ENCODE results near the gene STARD8.

The STARD8 gene

DNA sequence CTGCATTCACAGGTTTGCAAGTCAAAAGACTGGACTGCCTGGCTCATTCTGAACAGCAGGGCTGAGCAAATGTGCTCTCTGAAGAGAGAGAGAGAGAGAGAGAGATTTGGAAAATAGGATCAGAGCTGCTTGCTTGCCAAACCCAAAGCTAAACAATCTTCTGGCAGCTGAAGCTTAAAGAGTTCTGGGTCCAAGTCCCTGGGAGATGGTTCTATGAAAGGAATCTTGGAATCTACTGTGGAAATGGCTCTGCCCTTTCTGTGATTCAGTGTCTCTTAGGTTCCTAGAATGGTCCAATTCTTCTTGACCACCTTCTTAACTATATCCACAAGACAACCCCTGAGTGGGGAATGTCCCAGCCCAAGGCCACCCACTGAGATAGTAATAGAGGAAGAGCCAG is 115.3 kb downstream of the STARD8 start:
- Histone ChIP-seq H3K4me3 (ENCODE audit: low read depth, low read length) (no peak overlapping the region), H3K9me3 (ENCODE audit: control insufficient read depth, insufficient read depth, low read length) (no peaks in the 10 kb centered on the region), H3K27me3 (ENCODE audit: control insufficient read depth, insufficient read depth, low read length) (no peaks in the 10 kb centered on the region), H3K4me1 (ENCODE audit: control insufficient read depth, insufficient read depth, low read length) (no peaks in the 10 kb centered on the region), H3K9ac (ENCODE audit: low read depth, low read length) (no peak overlapping the region), H3K36me3 (ENCODE audit: control insufficient read depth, insufficient read depth, low read length) (no peaks in the 10 kb centered on the region)

DNA sequence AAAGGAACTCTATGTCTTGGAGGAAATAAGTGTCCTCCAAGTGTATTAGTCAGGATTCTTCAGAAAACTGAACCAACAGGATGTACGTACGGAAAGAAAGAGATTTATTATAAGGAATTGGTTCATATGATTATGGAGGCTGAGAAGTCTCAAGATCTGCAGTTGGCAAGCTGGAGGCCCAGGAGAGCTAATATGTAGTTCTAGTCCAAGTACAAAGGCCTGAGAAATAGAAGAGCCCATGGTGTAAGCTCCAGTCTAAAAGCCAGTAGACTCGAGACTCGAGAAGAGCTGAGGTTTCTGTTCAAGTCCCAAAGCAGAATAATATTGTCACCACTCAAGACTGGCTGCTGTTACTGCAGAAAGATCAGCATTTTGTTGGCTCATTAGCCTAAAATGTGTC is 116.0 kb downstream of the STARD8 start:
- Histone ChIP-seq H3K9ac (ENCODE audit: low read depth, low read length) (no peak overlapping the region), H3K9me3 (ENCODE audit: control insufficient read depth, insufficient read depth, low read length) (no peaks in the 10 kb centered on the region), H3K4me3 (ENCODE audit: low read depth, low read length) (no peak overlapping the region), H3K4me1 (ENCODE audit: control insufficient read depth, insufficient read depth, low read length) (no peaks in the 10 kb centered on the region), H3K36me3 (ENCODE audit: control insufficient read depth, insufficient read depth, low read length) (no peaks in the 10 kb centered on the region), H3K27me3 (ENCODE audit: control insufficient read depth, insufficient read depth, low read length) (no peaks in the 10 kb centered on the region)

All from iPS-15b (cell line).